HUES64 (cell line): ENCODE measurements around the gene GHRH.

ENCODE experiments used
- H3K27ac ChIP-seq: 2 replicates; pipeline ENCODE4 v1.7.0; 2013; ENCODE audit warnings: low read depth, low read length, inconsistent platforms
- H3K27me3 ChIP-seq: 2 replicates; pipeline ENCODE4 v1.6.1; 2013; ENCODE audit warnings: mild to moderate bottlenecking, low read length; ENCODE audit not compliant: insufficient read depth
- H3K36me3 ChIP-seq: 2 replicates; pipeline ENCODE4 v1.6.1; 2013; ENCODE audit warnings: mild to moderate bottlenecking, low read length; ENCODE audit not compliant: insufficient read depth
- H3K4me1 ChIP-seq: 2 replicates; pipeline ENCODE4 v1.6.1; 2013; ENCODE audit warnings: mild to moderate bottlenecking, low read length, moderate library complexity; ENCODE audit not compliant: insufficient read depth
- H3K4me3 ChIP-seq: 2 replicates; pipeline ENCODE4 v1.5.1; 2013; ENCODE audit warnings: mild to moderate bottlenecking, low read length, moderate library complexity
- H3K9ac ChIP-seq: 2 replicates; pipeline ENCODE4 v1.6.1; 2013; ENCODE audit warnings: mild to moderate bottlenecking, low read depth, low read length
- H3K9me3 ChIP-seq: 2 replicates; pipeline ENCODE4 v1.6.1; 2013; ENCODE audit warnings: low read depth, low read length; ENCODE audit not compliant: insufficient read depth
- WGBS: fragments of 150-250, 120-280 bp; methylation state at CpG from one replicate; pipeline ENCODE4 v1.1.7; 2013; ENCODE audit warnings: missing lambda C conversion rate; 5-methylcytosine and 5-hydroxymethylcytosine counted together

The GHRH gene

DNA sequence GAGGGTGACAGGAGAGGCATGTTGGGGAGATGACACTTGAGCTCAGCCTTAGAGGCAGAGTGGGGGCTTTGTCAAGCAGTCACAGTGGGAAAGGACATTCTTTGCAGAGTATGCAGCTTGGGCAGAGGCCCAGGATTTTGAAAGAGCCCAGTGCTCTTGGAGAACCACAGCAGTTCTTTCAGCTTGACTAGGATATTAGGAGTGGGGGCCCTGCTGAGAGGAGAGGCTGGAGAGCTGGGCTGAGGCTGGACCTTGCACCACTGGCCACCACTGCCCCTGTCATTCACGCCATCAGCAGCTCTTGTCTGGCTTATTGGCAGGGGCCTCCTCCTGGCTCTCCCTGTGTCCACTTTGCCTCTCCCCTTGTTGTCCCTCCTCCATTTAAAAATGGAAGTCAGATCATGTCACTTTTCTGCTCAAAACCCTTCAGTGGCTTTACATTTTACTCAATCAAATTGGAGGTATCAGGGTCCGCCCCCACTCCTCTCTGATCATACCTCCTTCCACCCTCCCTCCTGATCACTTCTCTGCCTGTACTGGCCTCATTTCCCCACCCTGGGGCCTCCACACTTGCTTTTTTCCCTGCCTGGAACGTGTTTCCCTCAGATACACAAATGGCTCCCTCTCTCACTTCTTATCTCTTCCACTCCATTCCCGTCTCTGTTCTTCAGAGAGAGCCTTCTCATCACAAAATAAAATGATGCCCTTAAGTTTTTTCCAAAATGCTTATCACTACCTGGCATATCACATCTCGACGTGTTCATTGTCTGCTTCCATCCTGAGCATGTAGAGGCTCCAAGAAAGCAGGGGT is 38.3 kb upstream of the GHRH start:
- 93% methylated on average over 6 of the region's 6 CpGs for WGBS
- Histone ChIP-seq H3K27me3 (no peaks in the 10 kb centered on the region), H3K4me3 (no peak overlapping the region), H3K9ac (no peak overlapping the region), H3K4me1 (peaks cover 4% of the 10 kb centered on the region; the same call in 1 of the 2 replicates), H3K36me3 (peaks cover 36% of the 10 kb centered on the region), H3K9me3 (no peaks in the 10 kb centered on the region), H3K27ac (no peak overlapping the region)

DNA sequence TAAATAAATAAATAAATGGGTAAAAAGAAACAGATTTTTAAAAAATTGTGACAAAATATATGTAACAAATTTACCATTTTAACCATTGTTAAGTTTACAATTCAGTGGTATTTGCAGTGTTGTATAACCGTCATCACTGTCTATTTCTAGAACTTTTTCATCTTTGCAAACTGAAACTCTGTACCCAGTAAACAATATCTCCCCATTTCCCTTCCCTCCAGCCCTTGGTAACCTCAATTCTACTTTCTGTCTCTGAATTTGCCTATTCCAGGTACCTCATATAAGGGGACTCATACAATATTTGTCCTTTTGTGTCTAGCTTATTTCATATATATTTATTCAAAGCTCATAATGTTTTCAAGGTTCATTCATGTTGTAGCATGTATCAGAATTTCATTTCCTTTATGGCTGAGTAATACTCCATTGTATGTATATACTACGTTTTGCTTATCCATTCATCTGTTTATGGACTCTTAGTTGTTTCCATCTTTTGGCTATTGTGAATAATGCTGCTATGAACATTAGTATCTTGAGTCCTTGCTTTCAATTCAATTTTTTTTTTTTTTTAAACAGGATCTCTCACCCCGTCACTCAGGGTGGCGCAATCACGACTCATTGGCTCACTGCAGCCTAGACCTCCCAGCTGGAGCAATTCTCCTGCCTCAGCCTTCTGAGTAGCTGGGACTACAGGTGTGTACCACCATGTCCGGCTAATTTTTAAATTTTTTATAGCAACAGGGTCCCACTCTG is 36.8 kb upstream of the GHRH start:
- H3K27ac ChIP-seq = no peak overlapping the region
- H3K36me3 ChIP-seq = peaks cover 26% of the 10 kb centered on the region
- peaks cover 9% of the 10 kb centered on the region; the same call in 1 of the 2 replicates for H3K4me1 ChIP-seq
- H3K27me3 ChIP-seq = no peaks in the 10 kb centered on the region
- 97% methylated on average over 5 of the region's 6 CpGs for WGBS
- H3K9me3 ChIP-seq = 0 out of 2 replicates have a peak, but pooled peaks cover under 1% of the 10 kb centered on the region
- H3K4me3 ChIP-seq = no peak overlapping the region
- H3K9ac ChIP-seq = no peak overlapping the region

GRCh38 chr20:37297066-37297736 is 35.6 kb upstream of the GHRH start:
- Histone ChIP-seq H3K27me3 (no peaks in the 10 kb centered on the region), H3K4me1 (peaks cover 9% of the 10 kb centered on the region; the same call in 1 of the 2 replicates), H3K9ac (no peak overlapping the region), H3K9me3 (peaks cover 4% of the 10 kb centered on the region; the same call in 1 of the 2 replicates), H3K27ac (no peak overlapping the region), H3K4me3 (no peak overlapping the region), H3K36me3 (peaks cover 25% of the 10 kb centered on the region)
- WGBS = 95% methylated on average over 13 of the region's 13 CpGs

DNA sequence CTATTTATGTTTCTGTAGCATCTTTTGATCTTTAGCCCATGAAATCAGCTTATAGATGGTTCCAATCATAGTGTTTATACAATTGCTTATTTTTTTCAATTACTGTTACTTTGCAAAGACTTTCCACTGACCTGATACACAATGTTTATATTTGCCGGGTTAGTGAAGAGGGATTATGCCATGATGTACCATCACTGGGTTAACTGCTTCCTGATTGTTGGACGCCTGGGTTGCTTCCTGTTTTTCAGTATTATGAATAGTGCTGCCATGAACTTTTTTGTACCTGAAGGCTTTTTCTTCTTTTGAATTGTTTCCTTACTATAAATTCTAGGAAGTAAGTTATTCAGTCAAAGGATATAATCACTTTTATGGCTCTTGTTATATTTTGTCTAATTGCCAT is 34.8 kb upstream of the GHRH start:
- H3K27me3 ChIP-seq = no peaks in the 10 kb centered on the region
- 86% methylated on average over 2 of the region's 2 CpGs for whole genome bisulfite sequencing
- peaks cover 4% of the 10 kb centered on the region; the same call in 1 of the 2 replicates for H3K9me3 ChIP-seq
- H3K27ac ChIP-seq = no peak overlapping the region
- no peak overlapping the region for H3K9ac ChIP-seq
- H3K4me3 ChIP-seq = no peak overlapping the region
- peaks cover 19% of the 10 kb centered on the region for H3K36me3 ChIP-seq
- H3K4me1 ChIP-seq = peaks cover 9% of the 10 kb centered on the region; the same call in 1 of the 2 replicates

GRCh38 chr20:37295595-37295994 is 34.0 kb upstream of the GHRH start:
- peaks cover 4% of the 10 kb centered on the region; the same call in 1 of the 2 replicates for H3K9me3 ChIP-seq
- no peaks in the 10 kb centered on the region for H3K27me3 ChIP-seq
- peaks cover 9% of the 10 kb centered on the region; the same call in 1 of the 2 replicates for H3K4me1 ChIP-seq
- no peak overlapping the region for H3K9ac ChIP-seq
- peaks cover 19% of the 10 kb centered on the region for H3K36me3 ChIP-seq
- 72% methylated on average over 7 of the region's 7 CpGs for WGBS
- no peak overlapping the region for H3K4me3 ChIP-seq
- H3K27ac ChIP-seq = no peak overlapping the region

DNA sequence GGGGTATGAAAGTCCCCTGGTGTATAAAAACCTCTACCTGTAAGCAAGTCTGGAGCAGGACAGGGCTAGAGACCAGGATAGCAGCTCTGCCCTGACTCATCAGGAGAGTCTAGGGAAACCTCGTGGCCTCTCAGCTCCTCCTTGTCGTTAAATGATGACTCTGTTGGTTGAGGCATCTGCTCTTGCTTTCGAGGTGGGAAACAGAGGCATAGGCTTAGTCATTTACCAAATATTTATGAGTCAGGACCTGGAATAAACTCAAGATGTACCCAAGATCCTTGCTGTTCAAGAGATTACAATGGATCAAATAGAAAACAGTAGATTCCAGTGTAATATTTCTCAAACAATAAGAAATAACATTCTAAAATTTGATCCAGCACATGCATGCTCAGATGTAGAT is 33.4 kb upstream of the GHRH start:
- Histone ChIP-seq H3K9me3 (peaks cover 4% of the 10 kb centered on the region; the same call in 1 of the 2 replicates), H3K36me3 (peaks cover 16% of the 10 kb centered on the region), H3K4me3 (no peak overlapping the region), H3K9ac (no peak overlapping the region), H3K27ac (no peak overlapping the region), H3K4me1 (peaks cover 9% of the 10 kb centered on the region; the same call in 1 of the 2 replicates), H3K27me3 (no peaks in the 10 kb centered on the region)
- 58% methylated on average over 3 of the region's 3 CpGs for WGBS

- peaks cover 16% of the 10 kb centered on the region for H3K36me3 ChIP-seq
- no peak overlapping the region for H3K27ac ChIP-seq
- no peak overlapping the region for H3K9ac ChIP-seq
- H3K9me3 ChIP-seq = peaks cover 4% of the 10 kb centered on the region; the same call in 1 of the 2 replicates
- H3K4me1 ChIP-seq = peaks cover 9% of the 10 kb centered on the region; the same call in 1 of the 2 replicates
- H3K27me3 ChIP-seq = no peaks in the 10 kb centered on the region
- WGBS = 88% methylated on average over 5 of the region's 6 CpGs
- no peak overlapping the region for H3K4me3 ChIP-seq
These were observed 32.8 kb upstream of the GHRH start for GRCh38 chr20:37294262-37294981.

DNA sequence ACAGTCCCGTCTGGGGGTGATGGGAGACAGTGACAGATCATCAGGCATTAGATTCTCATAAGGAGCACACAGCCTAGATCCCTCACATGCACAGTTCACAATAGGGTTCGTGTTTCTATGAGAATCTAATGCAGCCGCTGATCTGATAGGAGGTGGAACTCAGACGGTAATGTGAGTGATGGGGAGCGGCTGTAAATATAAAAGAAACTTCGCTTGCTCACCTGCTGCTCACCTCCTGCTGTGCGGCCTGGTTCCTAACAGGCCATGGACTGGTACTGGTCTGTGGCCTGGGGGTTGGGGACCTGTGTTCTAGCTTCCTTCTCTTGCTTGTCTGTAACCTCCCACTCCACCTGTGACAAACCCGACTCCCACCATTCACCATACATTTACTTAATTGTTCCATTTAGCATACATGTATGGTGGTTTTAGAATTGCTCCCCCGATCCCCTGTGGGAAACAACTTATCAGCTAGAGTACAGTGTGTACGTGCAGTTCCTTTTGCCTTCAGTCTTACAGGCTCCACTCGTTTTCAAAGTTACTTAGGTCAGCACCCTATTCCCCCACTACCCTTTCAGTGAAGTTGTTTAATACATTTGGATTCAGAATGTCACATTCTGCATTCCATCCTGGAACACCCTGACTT is 31.8 kb upstream of the GHRH start:
- no peak overlapping the region for H3K27ac ChIP-seq
- no peaks in the 10 kb centered on the region for H3K27me3 ChIP-seq
- peaks cover 16% of the 10 kb centered on the region for H3K36me3 ChIP-seq
- WGBS = 92% methylated on average over 10 of the region's 11 CpGs
- H3K4me3 ChIP-seq = no peak overlapping the region
- peaks cover 4% of the 10 kb centered on the region; the same call in 1 of the 2 replicates for H3K9me3 ChIP-seq
- H3K9ac ChIP-seq = no peak overlapping the region
- H3K4me1 ChIP-seq = peaks cover 9% of the 10 kb centered on the region; the same call in 1 of the 2 replicates

DNA sequence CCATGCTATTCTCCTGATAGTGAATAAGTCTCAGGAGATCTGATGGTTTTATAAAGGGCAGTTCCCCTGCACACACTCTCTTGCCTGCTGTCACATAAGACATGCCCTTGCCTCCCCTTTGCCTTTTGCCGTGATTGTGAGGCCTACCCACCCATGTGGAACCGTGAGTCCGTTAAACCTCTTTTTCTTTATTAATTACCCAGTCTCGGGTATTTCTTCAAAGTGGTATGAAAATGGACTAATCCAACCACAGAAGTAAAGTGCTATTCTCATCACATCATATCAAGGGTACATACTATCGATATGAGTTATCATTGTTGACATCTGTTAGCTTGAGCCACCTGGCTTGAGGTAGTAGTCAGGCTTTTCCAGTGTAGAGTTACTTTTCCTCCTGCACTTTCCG is 30.1 kb upstream of the GHRH start:
- Histone ChIP-seq H3K4me1 (peaks cover 9% of the 10 kb centered on the region; the same call in 1 of the 2 replicates), H3K9ac (no peak overlapping the region), H3K27ac (no peak overlapping the region), H3K36me3 (peaks cover 16% of the 10 kb centered on the region), H3K4me3 (no peak overlapping the region), H3K9me3 (peaks cover 4% of the 10 kb centered on the region; the same call in 1 of the 2 replicates), H3K27me3 (peaks cover 5% of the 10 kb centered on the region; the same call in 1 of the 2 replicates)
- 98% methylated on average over 6 of the region's 6 CpGs for WGBS
